PC-9 (cell line): ENCODE data around the gene TPCN2. TPM values are rescaled to one million over a fixed set of nuclear protein-coding genes. Genes with fewer than 3 reads are reported as not detected.

Experiments used
- BruUV-seq: library from RNA; stranded (reverse); fragments of 400-500 nt; replicated peaks from 2 replicates; lab custom pipeline; 2021; lab: Mats Ljungman, UMichigan
- CTCF ChIA-PET: fragments of 300-600 bp; sonication (Branson Sonifier 250); formaldehyde crosslinking; loops from one replicate; lab custom pipeline; 2022; ENCODE audit warnings: antibody characterized with exemption; lab: Charles Lee
- POLR2A ChIA-PET: fragments of 300-600 bp; sonication (Branson Sonifier 250); formaldehyde crosslinking; loops from one replicate; lab custom pipeline; 2022; ENCODE audit warnings: antibody characterized with exemption; ENCODE audit not compliant: unreplicated experiment; lab: Charles Lee
- DNase-seq, 2 experiments: peaks; one replicate each; pipeline versions ENCODE4 v3.0.0 to v3.0.0-alpha.2; 2015 to 2022; ENCODE audit warnings: mixed read lengths in 1 of 2
- H2AFZ ChIP-seq: fragments of 200-600 bp; sonication (generic); 2 replicates; pipeline ENCODE4 v1.8.1; 2017; ENCODE audit warnings: antibody characterized with exemption
- H3F3A ChIP-seq: fragments of 200-600 bp; sonication (generic); 2 replicates; pipeline ENCODE4 v1.8.1; 2017; ENCODE audit warnings: antibody characterized with exemption, mild to moderate bottlenecking, low read depth; ENCODE audit not compliant: insufficient read depth
- H3K27ac ChIP-seq: fragments of 200-600 bp; sonication (generic); 2 replicates; pipeline ENCODE4 v1.6.1; 2016; ENCODE audit warnings: mixed run types
- H3K27me3 ChIP-seq: fragments of 200-600 bp; sonication (generic); 2 replicates; pipeline ENCODE4 v1.6.1; 2016; ENCODE audit warnings: low read depth, mixed run types; ENCODE audit not compliant: insufficient read depth
- H3K36me3 ChIP-seq: fragments of 200-600 bp; sonication (generic); 2 replicates; pipeline ENCODE4 v1.6.1; 2016; ENCODE audit warnings: low read depth, mixed run types
- H3K4me1 ChIP-seq: fragments of 200-600 bp; sonication (generic); replicated peaks from 2 replicates; pipeline ENCODE4 v1.6.1; 2016; ENCODE audit warnings: mixed run types; ENCODE audit not compliant: insufficient read depth
- H3K4me2 ChIP-seq: fragments of 200-600 bp; sonication (generic); 2 replicates; pipeline ENCODE4 v1.6.1; 2017; ENCODE audit warnings: mixed run types
- H3K4me3 ChIP-seq: fragments of 200-600 bp; sonication (generic); 2 replicates; pipeline ENCODE4 v1.6.1; 2016; ENCODE audit warnings: mixed run types
- H3K79me2 ChIP-seq: fragments of 200-600 bp; sonication (generic); 2 replicates; pipeline ENCODE4 v1.6.1; 2017; ENCODE audit warnings: low read depth, mixed run types
- H3K9me2 ChIP-seq: fragments of 200-600 bp; sonication (generic); 2 replicates; pipeline ENCODE4 v1.8.1; 2017; ENCODE audit warnings: mild to moderate bottlenecking; ENCODE audit not compliant: insufficient read depth
- H3K9me3 ChIP-seq: fragments of 200-600 bp; sonication (generic); 2 replicates; pipeline ENCODE4 v1.8.1; 2016; ENCODE audit warnings: low read depth; ENCODE audit not compliant: insufficient read depth
- H4K20me1 ChIP-seq: fragments of 200-600 bp; sonication (generic); 2 replicates; pipeline ENCODE4 v1.8.1; 2017; ENCODE audit not compliant: insufficient read depth
- EZH2 ChIP-seq: fragments of 200-600 bp; sonication (generic); IDR thresholded peaks from 2 replicates; pipeline ENCODE4 v1.8.0; 2017; ENCODE audit warnings: antibody characterized with exemption, low read depth
- intact Hi-C: fragments of 100-400 bp; cut with micrococcal nuclease; formaldehyde crosslinking; loops from one replicate; pipeline ENCODE4 v1.10.0; 2022; ENCODE audit not compliant: unreplicated experiment
- total RNA-seq: library from RNA; stranded (reverse); gene quantifications from 2 replicates; pipeline ENCODE4 v1.2.3, GENCODE V29; 2021
- TF ChIP-seq, protein P1 (sequence below): fragments of 200-600 bp; sonication (generic); conservative IDR thresholded peaks from 2 replicates; pipeline ENCODE4 v1.6.1; 2017; ENCODE audit warnings: mixed run types, antibody characterized with exemption, mild to moderate bottlenecking, moderate library complexity

Gene TPCN2
- total RNA-seq, 1 experiment from 2014 or later: 24.8 TPM

DNA sequence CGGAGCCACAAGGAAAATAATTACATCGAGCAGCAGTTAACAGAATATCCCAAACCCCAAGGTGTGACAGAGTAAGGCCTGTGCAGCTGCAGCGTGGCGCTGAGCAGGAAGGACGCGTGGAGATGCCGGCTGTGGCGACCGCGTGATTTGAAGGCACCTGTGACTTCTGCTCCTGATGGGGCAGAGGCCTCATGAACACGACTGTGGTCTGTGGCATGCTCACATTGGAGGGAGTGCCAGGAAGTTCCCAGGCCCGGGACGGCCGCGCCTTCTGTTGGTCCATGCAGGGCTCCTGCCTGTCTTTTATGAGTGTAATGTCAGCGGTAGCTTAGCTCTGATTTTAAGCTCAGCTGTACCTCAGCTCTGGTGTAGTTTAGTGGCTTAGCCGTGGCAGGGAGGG lies 50.4 kb downstream of the TPCN2 start:
- Histone ChIP-seq H3K36me3 (no peaks in the 10 kb centered on the region), H3K4me3 (no peak overlapping the region), H3K4me2 (no peak overlapping the region), H3K9me3 (no peaks in the 10 kb centered on the region), H3F3A (peaks cover 14% of the 10 kb centered on the region; the same call in 1 of the 2 replicates), H3K79me2 (peaks cover 2% of the 10 kb centered on the region; the same call in 1 of the 2 replicates), H3K4me1 (peaks cover 21% of the 10 kb centered on the region), H3K9me2 (no peaks in the 10 kb centered on the region), H3K27me3 (no peaks in the 10 kb centered on the region), H4K20me1 (no peaks in the 10 kb centered on the region), H3K27ac (no peak overlapping the region), H2AFZ (no peak overlapping the region)
- CTCF ChIA-PET: no interaction called here
- no TSS peak for BruUV-seq
- no peak for TF ChIP-seq EZH2
- TF ChIP-seq, protein P1, sequence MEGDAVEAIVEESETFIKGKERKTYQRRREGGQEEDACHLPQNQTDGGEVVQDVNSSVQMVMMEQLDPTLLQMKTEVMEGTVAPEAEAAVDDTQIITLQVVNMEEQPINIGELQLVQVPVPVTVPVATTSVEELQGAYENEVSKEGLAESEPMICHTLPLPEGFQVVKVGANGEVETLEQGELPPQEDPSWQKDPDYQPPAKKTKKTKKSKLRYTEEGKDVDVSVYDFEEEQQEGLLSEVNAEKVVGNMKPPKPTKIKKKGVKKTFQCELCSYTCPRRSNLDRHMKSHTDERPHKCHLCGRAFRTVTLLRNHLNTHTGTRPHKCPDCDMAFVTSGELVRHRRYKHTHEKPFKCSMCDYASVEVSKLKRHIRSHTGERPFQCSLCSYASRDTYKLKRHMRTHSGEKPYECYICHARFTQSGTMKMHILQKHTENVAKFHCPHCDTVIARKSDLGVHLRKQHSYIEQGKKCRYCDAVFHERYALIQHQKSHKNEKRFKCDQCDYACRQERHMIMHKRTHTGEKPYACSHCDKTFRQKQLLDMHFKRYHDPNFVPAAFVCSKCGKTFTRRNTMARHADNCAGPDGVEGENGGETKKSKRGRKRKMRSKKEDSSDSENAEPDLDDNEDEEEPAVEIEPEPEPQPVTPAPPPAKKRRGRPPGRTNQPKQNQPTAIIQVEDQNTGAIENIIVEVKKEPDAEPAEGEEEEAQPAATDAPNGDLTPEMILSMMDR: no peak
- intact Hi-C loops: no loop called here
- no peak for DNase-seq
- POLR2A ChIA-PET: no interaction called here

DNA sequence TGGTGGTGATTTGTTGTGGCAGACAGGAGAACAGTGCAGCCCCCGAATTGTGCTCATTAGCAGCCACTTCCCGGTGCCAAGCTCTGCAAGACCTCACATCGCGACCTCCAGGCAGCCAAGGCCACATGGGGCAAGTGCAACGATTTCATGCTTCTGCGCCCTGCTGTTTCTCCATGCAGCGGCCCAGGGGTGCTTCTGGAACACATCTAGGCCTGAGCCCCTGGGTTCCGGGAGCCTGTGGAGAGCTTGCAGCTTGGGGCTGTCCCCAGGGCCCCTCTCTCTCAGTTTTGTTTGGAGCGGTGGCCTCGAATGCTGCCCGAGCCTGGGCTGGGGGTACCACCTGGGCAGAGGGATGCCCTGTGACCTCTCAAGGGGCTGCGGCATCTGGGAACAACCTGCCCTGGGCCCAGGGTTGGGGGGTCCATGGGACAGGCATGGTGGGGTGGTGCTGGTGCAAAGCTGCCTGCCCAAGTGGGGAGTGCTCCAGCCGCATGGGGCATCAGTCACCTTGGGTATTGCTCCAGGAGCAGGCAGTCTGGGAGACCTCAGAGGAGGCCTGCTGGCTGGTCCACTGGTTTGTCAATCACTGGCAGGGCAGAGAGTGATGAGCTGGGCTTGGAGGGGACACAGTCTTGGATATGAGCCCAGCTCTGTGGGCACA lies 51.9 kb downstream of the TPCN2 start:
- no peak for TF ChIP-seq EZH2
- TF ChIP-seq, protein P1: no peak
- Histone ChIP-seq H3K9me3 (no peaks in the 10 kb centered on the region), H3F3A (peaks cover 22% of the 10 kb centered on the region; the same call in 1 of the 2 replicates), H3K4me3 (no peak overlapping the region), H3K36me3 (no peaks in the 10 kb centered on the region), H3K4me1 (peaks cover 19% of the 10 kb centered on the region), H2AFZ (no peak overlapping the region), H3K9me2 (no peaks in the 10 kb centered on the region), H3K27ac (no peak overlapping the region), H3K27me3 (no peaks in the 10 kb centered on the region), H3K4me2 (no peak overlapping the region), H4K20me1 (no peaks in the 10 kb centered on the region), H3K79me2 (peaks cover 2% of the 10 kb centered on the region; the same call in 1 of the 2 replicates)
- intact Hi-C loops: loop anchor here (1.0 to 5.0 kb wide), 5 partner anchors 22 to 570 kb away; no protein-coding TSS in a partner anchor
- BruUV-seq: no TSS peak
- POLR2A ChIA-PET: no interaction called here
- CTCF ChIA-PET: interaction anchor here (1.2 kb wide), 1 partner anchor 583 kb away, joined by 3 read pairs; no protein-coding TSS in a partner anchor
- DNase-seq: peak in 1 of 2 experiments; percentile 26

DNA sequence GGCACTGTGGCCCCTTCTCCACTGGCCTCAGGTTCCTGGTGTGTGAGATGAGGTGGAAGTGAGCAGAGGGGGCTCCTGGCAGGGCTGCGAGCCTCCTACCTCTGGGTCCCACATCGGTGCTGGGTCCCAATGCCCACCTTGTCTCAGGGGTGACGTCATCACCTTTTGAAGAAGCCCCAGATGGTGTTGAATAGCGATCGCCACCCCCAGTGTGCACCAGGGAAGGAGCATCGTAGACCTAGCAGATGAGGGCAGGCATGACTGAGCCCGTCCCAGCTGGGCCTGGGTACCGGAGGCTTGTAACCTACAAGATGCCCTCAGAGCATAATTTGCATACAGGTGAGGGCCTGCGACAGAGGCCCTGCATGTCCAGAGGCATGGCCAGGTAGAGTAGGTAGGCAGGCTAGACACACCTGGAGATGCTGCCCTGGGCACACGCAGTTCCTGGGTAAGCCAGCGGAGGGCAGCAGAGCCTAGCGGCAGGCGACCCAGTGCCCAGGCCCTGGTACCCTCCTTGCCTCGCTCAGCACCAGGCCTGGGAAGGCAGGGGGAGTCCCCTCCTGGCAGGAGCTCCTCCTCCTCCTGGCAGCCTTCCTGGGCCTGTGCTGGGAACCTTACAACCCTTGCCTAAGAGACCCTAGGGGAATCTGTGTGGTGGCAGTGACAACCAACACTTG lies 52.5 kb downstream of the TPCN2 start:
- peak; percentile 82 to 91 for DNase-seq

More for the DNA sequence above, 52.5 kb downstream of the TPCN2 start:
- Histone ChIP-seq H3K9me3 (no peaks in the 10 kb centered on the region), H2AFZ (no peak overlapping the region), H3K79me2 (peaks cover 2% of the 10 kb centered on the region; the same call in 1 of the 2 replicates), H3K4me3 (no peak overlapping the region), H3F3A (peaks cover 22% of the 10 kb centered on the region; the same call in 1 of the 2 replicates), H4K20me1 (no peaks in the 10 kb centered on the region), H3K27ac (no peak overlapping the region), H3K9me2 (no peaks in the 10 kb centered on the region), H3K4me1 (peaks cover 26% of the 10 kb centered on the region), H3K36me3 (no peaks in the 10 kb centered on the region), H3K4me2 (0 out of 2 replicates have a peak overlapping the region, but pooled peaks have one; percentile 6), H3K27me3 (no peaks in the 10 kb centered on the region)
- CTCF ChIA-PET: interaction anchor here (0.6 to 1.2 kb wide), 8 partner anchors 14 to 582 kb away, joined by 3 to 7 read pairs (median 4); no protein-coding TSS in a partner anchor
- BruUV-seq: no TSS peak
- POLR2A ChIA-PET: interaction anchor here (0.5 to 0.6 kb wide), 3 partner anchors 15 to 569 kb away, joined by 3 to 4 read pairs (median 3); no protein-coding TSS in a partner anchor
- intact Hi-C loops: loop anchor here (1.0 to 5.0 kb wide), 5 partner anchors 21 to 569 kb away; no protein-coding TSS in a partner anchor
- TF ChIP-seq, protein P1: peak; percentile 99
- TF ChIP-seq EZH2: no peak
